H9 (cell line): ENCODE measurements around the gene NKX2-3. TPM values are rescaled to one million over a fixed set of nuclear protein-coding genes. Genes with fewer than 3 reads are reported as not detected.
A peak's percentile ranks its signal among the peaks of the same experiment; 100 is the strongest.

Source experiments
- DNase-seq: peaks from one replicate; pipeline ENCODE4 v3.0.0-alpha.2; 2017
- H2AFZ ChIP-seq: one replicate; pipeline ENCODE4 v1.6.1; 2013; ENCODE audit warnings: mild to moderate bottlenecking, low read length, control low read depth, moderate library complexity
- H2AK5ac ChIP-seq: 2 replicates; pipeline ENCODE4 v1.6.1; 2013; ENCODE audit warnings: low read length, control low read depth, mixed read lengths; ENCODE audit not compliant: insufficient read length
- H2BK120ac ChIP-seq: one replicate; pipeline ENCODE4 v1.6.1; 2013; ENCODE audit warnings: low read depth, mild to moderate bottlenecking, low read length, control low read depth, inconsistent platforms; ENCODE audit not compliant: poor library complexity, severe bottlenecking
- H2BK12ac ChIP-seq: 2 replicates; pipeline ENCODE4 v1.6.1; 2013; ENCODE audit warnings: low read length, control low read depth, mixed read lengths, low read depth; ENCODE audit not compliant: insufficient read length
- H2BK15ac ChIP-seq: 2 replicates; pipeline ENCODE4 v1.6.1; 2013; ENCODE audit warnings: low read depth, low read length, control low read depth
- H2BK20ac ChIP-seq: one replicate; pipeline ENCODE4 v1.6.1; 2013; ENCODE audit warnings: low read depth, mild to moderate bottlenecking, low read length, control low read depth, inconsistent platforms; ENCODE audit not compliant: poor library complexity, severe bottlenecking
- H2BK5ac ChIP-seq: 2 replicates; pipeline ENCODE4 v1.6.1; 2013; ENCODE audit warnings: low read length, control low read depth, mixed read lengths; ENCODE audit not compliant: insufficient read length
- H3K14ac ChIP-seq: 2 replicates; pipeline ENCODE4 v1.6.1; 2013; ENCODE audit warnings: low read length, control low read depth; ENCODE audit not compliant: insufficient read depth
- H3K18ac ChIP-seq: 2 replicates; pipeline ENCODE4 v1.6.1; 2013; ENCODE audit warnings: low read depth, mild to moderate bottlenecking, mixed read lengths, low read length, control low read depth; ENCODE audit not compliant: insufficient read length
- H3K23ac ChIP-seq: 2 replicates; pipeline ENCODE4 v1.6.1; 2013; ENCODE audit warnings: low read length, control low read depth, mixed read lengths, low read depth; ENCODE audit not compliant: insufficient read length
- H3K23me2 ChIP-seq: 2 replicates; pipeline ENCODE4 v1.6.1; 2013; ENCODE audit warnings: low read depth, mild to moderate bottlenecking, mixed read lengths, low read length, control low read depth; ENCODE audit not compliant: insufficient read length, poor library complexity, severe bottlenecking
- H3K27ac ChIP-seq: 2 replicates; pipeline ENCODE4 v1.5.1; 2013; ENCODE audit warnings: low read length, control low read depth, mixed read lengths, low read depth; ENCODE audit not compliant: insufficient read length
- H3K27me3 ChIP-seq: 2 replicates; pipeline ENCODE4 v1.6.1; 2013; ENCODE audit warnings: low read length, control low read depth, inconsistent platforms; ENCODE audit not compliant: insufficient read depth
- H3K4ac ChIP-seq: 2 replicates; pipeline ENCODE4 v1.6.1; 2013; ENCODE audit warnings: low read depth, mild to moderate bottlenecking, control low read depth, inconsistent platforms, low read length, moderate library complexity
- H3K4me1 ChIP-seq: 2 replicates; pipeline ENCODE4 v1.6.1; 2013; ENCODE audit warnings: low read length, control low read depth, inconsistent platforms; ENCODE audit not compliant: insufficient read depth
- H3K4me2 ChIP-seq: 2 replicates; pipeline ENCODE4 v1.6.1; 2013; ENCODE audit warnings: low read length, control low read depth, mixed read lengths; ENCODE audit not compliant: insufficient read length, insufficient read depth
- H3K56ac ChIP-seq: 2 replicates; pipeline ENCODE4 v1.6.1; 2013; ENCODE audit warnings: low read depth, mild to moderate bottlenecking, mixed read lengths, low read length, control low read depth; ENCODE audit not compliant: insufficient read length
- H3K79me1 ChIP-seq: 2 replicates; pipeline ENCODE4 v1.6.1; 2013; ENCODE audit warnings: low read depth, mild to moderate bottlenecking, moderate library complexity, low read length, control low read depth, inconsistent platforms; ENCODE audit not compliant: insufficient read depth, poor library complexity, severe bottlenecking
- H3K79me2 ChIP-seq: 2 replicates; pipeline ENCODE4 v1.6.1; 2013; ENCODE audit warnings: low read length, control low read depth, inconsistent platforms; ENCODE audit not compliant: insufficient read depth
- H3K9ac ChIP-seq: 2 replicates; pipeline ENCODE4 v1.6.1; 2013; ENCODE audit warnings: low read length, control low read depth, mixed read lengths; ENCODE audit not compliant: insufficient read length; ENCODE audit errors: extremely low read depth
- H3K9me3 ChIP-seq: one replicate; pipeline ENCODE4 v1.6.1; 2013; ENCODE audit warnings: low read depth, low read length, inconsistent platforms; ENCODE audit not compliant: control insufficient read depth
- H3T11ph ChIP-seq: one replicate; pipeline ENCODE4 v1.6.1; 2013; ENCODE audit warnings: mild to moderate bottlenecking, low read length, control low read depth, inconsistent platforms
- H4K20me1 ChIP-seq: one replicate; pipeline ENCODE4 v1.6.1; 2013; ENCODE audit not compliant: control insufficient read depth, insufficient read length, insufficient read depth
- H4K5ac ChIP-seq: 2 replicates; pipeline ENCODE4 v1.6.1; 2013; ENCODE audit warnings: low read depth, mild to moderate bottlenecking, mixed read lengths, low read length, control low read depth; ENCODE audit not compliant: insufficient read length
- H4K8ac ChIP-seq: replicated peaks from 2 replicates; pipeline ENCODE4 v1.6.1; 2013; ENCODE audit warnings: low read length, control low read depth, mixed read lengths, low read depth; ENCODE audit not compliant: insufficient read length
- H4K91ac ChIP-seq: 2 replicates; pipeline ENCODE4 v1.6.1; 2013; ENCODE audit warnings: low read depth, mild to moderate bottlenecking, moderate library complexity, mixed read lengths, low read length, control low read depth; ENCODE audit not compliant: insufficient read length
- H3K27ac Mint-ChIP-seq, 3 experiments: 2 replicates in 2 of 3; 3 replicates in 1 of 3; pipeline ENCODE4 v1.8.0; 2020 to 2021; ENCODE audit warnings: mixed read lengths in 3 of 3, mild to moderate bottlenecking in 1 of 3, moderate library complexity in 1 of 3
- H3K27me3 Mint-ChIP-seq: 2 replicates; pipeline ENCODE4 v1.8.0; 2021; ENCODE audit warnings: low read depth, mild to moderate bottlenecking, moderate library complexity, mixed read lengths
- H3K36me3 Mint-ChIP-seq, 3 experiments: 2 replicates in 2 of 3; 3 replicates in 1 of 3; pipeline ENCODE4 v1.8.0; 2020 to 2021; ENCODE audit warnings: low read depth in 3 of 3, mixed read lengths in 3 of 3; ENCODE audit not compliant: insufficient read depth in 1 of 3
- H3K4me1 Mint-ChIP-seq, 2 experiments: 2 replicates each; pipeline ENCODE4 v1.8.0; 2020; ENCODE audit warnings: mixed read lengths in 2 of 2
- H3K4me3 Mint-ChIP-seq, 2 experiments: 2 replicates in 1 of 2; 3 replicates in 1 of 2; pipeline ENCODE4 v1.8.0; 2020 to 2021; ENCODE audit warnings: mild to moderate bottlenecking in 2 of 2, mixed read lengths in 2 of 2, moderate library complexity in 1 of 2
- H3K9me3 Mint-ChIP-seq, 2 experiments: 2 replicates in 1 of 2; 3 replicates in 1 of 2; pipeline ENCODE4 v1.8.0; 2020; ENCODE audit warnings: mild to moderate bottlenecking in 2 of 2, mixed read lengths in 2 of 2, moderate library complexity in 1 of 2
- WGBS: extraction: QIAGEN DNeasy Blood & Tissue Kit; methylation state at CpG from one replicate; pipeline ENCODE4 v1.1.7; 2013; ENCODE audit warnings: missing lambda C conversion rate, low lambda C conversion rate, mixed read lengths; ENCODE audit not compliant: insufficient read length; ENCODE audit errors: extremely low coverage; 5-methylcytosine and 5-hydroxymethylcytosine counted together
- total RNA-seq: library from RNA; stranded (reverse); gene quantifications from 2 replicates; pipeline ENCODE4 v1.2.1, GENCODE V29; 2021
- TF ChIP-seq, protein P1 (sequence below): fragments of 200-600 bp; sonication (generic); conservative IDR thresholded peaks from 3 replicates; pipeline ENCODE4 v1.8.0; 2021; ENCODE audit warnings: antibody characterized with exemption, mild to moderate bottlenecking

NKX2-3 gene
- total RNA-seq, 1 experiment from 2014 or later = not detected

DNA sequence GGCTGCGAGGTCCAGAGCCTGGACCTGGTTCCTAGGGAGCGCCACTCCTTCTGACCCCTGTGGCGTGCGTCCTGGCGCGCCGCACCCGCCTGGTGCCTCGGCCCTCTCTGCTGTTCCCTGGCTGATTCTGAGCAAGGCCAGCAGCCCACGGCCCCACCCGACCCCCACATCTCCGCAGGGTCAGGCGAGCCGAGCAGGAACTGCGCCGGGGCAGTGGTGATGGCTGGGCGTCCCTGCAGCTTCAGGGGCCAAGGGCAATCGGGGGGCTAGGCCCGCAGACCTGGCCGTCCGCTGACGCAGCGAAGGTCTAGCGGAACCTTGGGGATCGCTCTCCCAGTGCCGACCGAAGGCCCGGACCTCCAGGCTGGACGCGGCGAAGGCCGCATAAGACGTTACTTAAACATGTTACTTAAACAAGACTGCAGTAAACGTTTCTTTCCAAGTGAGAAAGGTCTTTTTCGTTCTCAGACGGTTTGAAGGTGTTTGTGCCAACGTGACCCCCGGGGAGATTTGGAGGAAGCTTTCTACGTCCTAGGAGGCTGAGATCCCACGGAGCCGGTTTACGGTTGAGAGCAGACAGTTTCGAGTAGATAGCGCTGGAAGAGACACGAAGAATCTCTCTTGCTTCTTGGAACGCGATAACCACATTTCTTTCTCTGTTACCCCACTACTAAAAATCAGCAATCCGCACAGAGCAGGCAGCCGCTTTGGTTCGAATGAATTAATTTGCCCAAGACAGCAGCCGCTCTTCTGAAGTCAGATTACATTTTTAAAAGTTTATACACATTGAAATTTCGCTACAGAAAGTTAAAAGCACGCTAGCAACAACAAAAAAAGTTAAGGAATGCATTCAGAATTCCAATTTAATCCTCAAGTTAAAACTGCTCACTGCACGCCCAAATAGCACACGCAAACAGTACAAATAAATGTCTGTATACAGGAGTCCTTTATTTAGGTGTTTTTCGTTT is 4.9 kb upstream of the NKX2-3 start:
- Histone ChIP-seq H4K8ac (no peak overlapping the region), H3K14ac (no peak overlapping the region), H3K27ac (no peak overlapping the region), H2BK12ac (no peak overlapping the region), H2BK120ac (no peak overlapping the region), H3K9ac (no peak overlapping the region), H4K91ac (no peak overlapping the region), H3K4ac (no peak overlapping the region), H3K79me1 (no peaks in the 10 kb centered on the region), H2AFZ (no peak overlapping the region), H2BK20ac (no peak overlapping the region), H3K23me2 (peaks cover 4% of the 10 kb centered on the region), H3K18ac (no peak overlapping the region), H2BK5ac (no peak overlapping the region), H3T11ph (no peak overlapping the region), H3K4me2 (peak overlapping the region; percentile 23), H2BK15ac (no peak overlapping the region), H3K23ac (no peak overlapping the region), H3K56ac (no peak overlapping the region), H3K79me2 (no peaks in the 10 kb centered on the region), H3K27me3 (peaks cover 98% of the 10 kb centered on the region), H2AK5ac (no peak overlapping the region), H3K9me3 (no peaks in the 10 kb centered on the region), H3K4me1 (peaks cover 4% of the 10 kb centered on the region; the same call in 1 of the 2 replicates), H4K20me1 (no peaks in the 10 kb centered on the region), H4K5ac (no peak overlapping the region)
- TF ChIP-seq, protein P1, sequence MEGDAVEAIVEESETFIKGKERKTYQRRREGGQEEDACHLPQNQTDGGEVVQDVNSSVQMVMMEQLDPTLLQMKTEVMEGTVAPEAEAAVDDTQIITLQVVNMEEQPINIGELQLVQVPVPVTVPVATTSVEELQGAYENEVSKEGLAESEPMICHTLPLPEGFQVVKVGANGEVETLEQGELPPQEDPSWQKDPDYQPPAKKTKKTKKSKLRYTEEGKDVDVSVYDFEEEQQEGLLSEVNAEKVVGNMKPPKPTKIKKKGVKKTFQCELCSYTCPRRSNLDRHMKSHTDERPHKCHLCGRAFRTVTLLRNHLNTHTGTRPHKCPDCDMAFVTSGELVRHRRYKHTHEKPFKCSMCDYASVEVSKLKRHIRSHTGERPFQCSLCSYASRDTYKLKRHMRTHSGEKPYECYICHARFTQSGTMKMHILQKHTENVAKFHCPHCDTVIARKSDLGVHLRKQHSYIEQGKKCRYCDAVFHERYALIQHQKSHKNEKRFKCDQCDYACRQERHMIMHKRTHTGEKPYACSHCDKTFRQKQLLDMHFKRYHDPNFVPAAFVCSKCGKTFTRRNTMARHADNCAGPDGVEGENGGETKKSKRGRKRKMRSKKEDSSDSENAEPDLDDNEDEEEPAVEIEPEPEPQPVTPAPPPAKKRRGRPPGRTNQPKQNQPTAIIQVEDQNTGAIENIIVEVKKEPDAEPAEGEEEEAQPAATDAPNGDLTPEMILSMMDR = no peak
- H3K4me1 Mint-ChIP-seq = peaks cover 31 to 63% of the 10 kb centered on the region in 2 experiments
- H3K36me3 Mint-ChIP-seq = no peaks in the 10 kb centered on the region
- H3K9me3 Mint-ChIP-seq = peaks cover 3 to 23% of the 10 kb centered on the region in 2 experiments; a peak in 4 of 5 replicates
- DNase-seq = peak; percentile 55
- no CpG with 5 or more reads among the region's 56 CpGs for WGBS
- H3K4me3 Mint-ChIP-seq = peak overlapping the region in 1 of 2 experiments; percentile 63; a peak in 2 of 5 replicates
- H3K27ac Mint-ChIP-seq = no peak overlapping the region; a peak in 1 of 7 replicates
- H3K27me3 Mint-ChIP-seq = peaks cover 100% of the 10 kb centered on the region
